22Rv1 (cell line): Measurements from ENCODE around the gene MPV17.

ENCODE experiments used
- ZFX ChIP-seq: fragments of 450-650 bp; IDR thresholded peaks from 2 replicates; pipeline ENCODE4 v1.6.1; 2017; ENCODE audit warnings: antibody characterized with exemption, borderline replicate concordance
- TF ChIP-seq, protein P1 (sequence below): fragments of 450-650 bp; IDR thresholded peaks from 2 replicates; pipeline ENCODE4 v1.5.1; 2017; ENCODE audit warnings: mild to moderate bottlenecking

DNA sequence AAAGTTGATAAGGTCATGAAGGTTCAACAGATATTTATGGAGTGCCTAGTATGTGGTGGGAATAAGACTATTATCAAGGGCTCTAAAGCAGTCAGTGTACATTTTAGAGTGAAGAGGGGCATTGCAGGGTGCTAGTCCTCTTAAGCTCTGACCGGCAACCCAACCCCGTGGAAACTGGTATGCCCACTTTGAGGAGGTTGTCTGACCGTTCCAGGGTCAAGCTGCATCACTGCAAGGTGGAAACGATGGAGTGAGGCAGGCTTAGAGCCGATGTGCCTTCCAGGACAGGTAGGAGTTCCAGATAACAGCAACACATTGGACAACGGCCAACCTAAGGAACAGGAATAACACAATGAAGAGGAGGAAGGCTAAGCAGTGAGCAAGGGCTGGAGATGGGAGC lies 13.2 kb downstream of the MPV17 start:
- TF ChIP-seq, protein P1, sequence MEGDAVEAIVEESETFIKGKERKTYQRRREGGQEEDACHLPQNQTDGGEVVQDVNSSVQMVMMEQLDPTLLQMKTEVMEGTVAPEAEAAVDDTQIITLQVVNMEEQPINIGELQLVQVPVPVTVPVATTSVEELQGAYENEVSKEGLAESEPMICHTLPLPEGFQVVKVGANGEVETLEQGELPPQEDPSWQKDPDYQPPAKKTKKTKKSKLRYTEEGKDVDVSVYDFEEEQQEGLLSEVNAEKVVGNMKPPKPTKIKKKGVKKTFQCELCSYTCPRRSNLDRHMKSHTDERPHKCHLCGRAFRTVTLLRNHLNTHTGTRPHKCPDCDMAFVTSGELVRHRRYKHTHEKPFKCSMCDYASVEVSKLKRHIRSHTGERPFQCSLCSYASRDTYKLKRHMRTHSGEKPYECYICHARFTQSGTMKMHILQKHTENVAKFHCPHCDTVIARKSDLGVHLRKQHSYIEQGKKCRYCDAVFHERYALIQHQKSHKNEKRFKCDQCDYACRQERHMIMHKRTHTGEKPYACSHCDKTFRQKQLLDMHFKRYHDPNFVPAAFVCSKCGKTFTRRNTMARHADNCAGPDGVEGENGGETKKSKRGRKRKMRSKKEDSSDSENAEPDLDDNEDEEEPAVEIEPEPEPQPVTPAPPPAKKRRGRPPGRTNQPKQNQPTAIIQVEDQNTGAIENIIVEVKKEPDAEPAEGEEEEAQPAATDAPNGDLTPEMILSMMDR: no peak
- no peak for TF ChIP-seq ZFX
